Esophagus muscularis mucosa (tissue), 4 donors: ENCODE results near the gene GGCX.

Experiments used
- CTCF ChIP-seq, 3 experiments: fragments of 200-600 bp in 2 of 3; fragments of 450-650 bp in 1 of 3; sonication (generic) in 2 of 3; IDR thresholded peaks; one replicate each; pipeline ENCODE4 v1.5.1; 2017 to 2019; ENCODE audit warnings: antibody characterized with exemption in 3 of 3, mild to moderate bottlenecking in 2 of 3, moderate library complexity in 1 of 3
- EP300 ChIP-seq: sonication (generic); formaldehyde crosslinking; IDR thresholded peaks from one replicate; pipeline ENCODE4 v1.6.1; 2017; ENCODE audit warnings: antibody characterized with exemption
- POLR2A ChIP-seq: fragments of 450-650 bp; IDR thresholded peaks from one replicate; pipeline ENCODE4 v1.6.1; 2017; ENCODE audit warnings: antibody characterized with exemption, moderate library complexity, mild to moderate bottlenecking, low read depth
- POLR2AphosphoS5 ChIP-seq, 2 donors: sonication (generic); formaldehyde crosslinking; IDR thresholded peaks; one replicate each; pipeline ENCODE4 v1.6.1; 2017; ENCODE audit warnings: antibody characterized with exemption in 2 of 2

- TF ChIP-seq CTCF (IDR thresholded peaks at IDR 0.05), result no peak
- TF ChIP-seq POLR2AphosphoS5 (IDR thresholded peaks at IDR 0.05), result no peak
- no peak for TF ChIP-seq POLR2A
- TF ChIP-seq EP300, result no peak
These were observed 13.3 kb downstream of the GGCX start for GRCh38 chr2:85547859-85548607.
